Liver (tissue), 9 donors: ENCODE data around the gene ANKRD27. TPM values are rescaled to one million over a fixed set of nuclear protein-coding genes. Genes with fewer than 3 reads are reported as not detected.

Experiments used
- DNase-seq: peaks from one replicate; pipeline ENCODE4 v3.0.0-alpha.2; 2017; ENCODE audit warnings: low spot score
- H3K27ac ChIP-seq, 2 donors: one replicate each; pipeline ENCODE4 v1.7.0; 2013; ENCODE audit warnings: inconsistent platforms in 2 of 2, low read length in 2 of 2, control low read depth in 1 of 2, low read depth in 1 of 2, mild to moderate bottlenecking in 1 of 2
- H3K27me3 ChIP-seq, 4 donors: one replicate each; pipeline versions ENCODE4 v1.6.1 to v1.7.0; 2013; ENCODE audit warnings: low read length in 3 of 4, inconsistent platforms in 1 of 4, mild to moderate bottlenecking in 1 of 4, moderate library complexity in 1 of 4; ENCODE audit not compliant: control insufficient read depth in 4 of 4, insufficient read depth in 4 of 4
- H3K36me3 ChIP-seq, 4 donors: one replicate each; pipeline versions ENCODE4 v1.6.1 to v1.7.0; 2013; ENCODE audit warnings: low read length in 3 of 4, mild to moderate bottlenecking in 3 of 4, low read depth in 1 of 4, moderate library complexity in 1 of 4; ENCODE audit not compliant: control insufficient read depth in 4 of 4, insufficient read depth in 3 of 4
- H3K4me1 ChIP-seq, 4 donors: one replicate each; pipeline versions ENCODE4 v1.6.1 to v1.7.0; 2013; ENCODE audit warnings: low read length in 3 of 4, mild to moderate bottlenecking in 3 of 4, moderate library complexity in 1 of 4; ENCODE audit not compliant: control insufficient read depth in 4 of 4, insufficient read depth in 4 of 4
- H3K4me3 ChIP-seq, 3 donors: one replicate each; pipeline versions ENCODE4 v1.6.1 to v1.7.0; 2013; ENCODE audit warnings: low read length in 3 of 3, control low read depth in 1 of 3, low read depth in 1 of 3, mild to moderate bottlenecking in 1 of 3
- H3K9ac ChIP-seq, 2 donors: one replicate each; pipeline ENCODE4 v1.7.0; 2013; ENCODE audit warnings: low read length in 2 of 2, mild to moderate bottlenecking in 2 of 2, moderate library complexity in 2 of 2, control low read depth in 1 of 2, low read depth in 1 of 2
- H3K9me3 ChIP-seq, 4 donors: one replicate each; pipeline versions ENCODE4 v1.6.1 to v1.7.0; 2013; ENCODE audit warnings: low read length in 3 of 4; ENCODE audit not compliant: control insufficient read depth in 4 of 4
- CTCF ChIP-seq: fragments of 150-350 bp; IDR thresholded peaks from 2 replicates; pipeline ENCODE4 v1.5.1; 2017; ENCODE audit warnings: improper control_type of control experiment, low read depth, low read length; ENCODE audit not compliant: missing input control
- EGR1 ChIP-seq, 2 donors: IDR thresholded peaks; 2 replicates each; pipeline ENCODE4 v1.6.1; 2016 to 2018; ENCODE audit warnings: antibody characterized with exemption in 2 of 2, low read depth in 2 of 2
- FOXA1 ChIP-seq: IDR thresholded peaks from 2 replicates; pipeline ENCODE4 v1.6.1; 2016; ENCODE audit warnings: antibody characterized with exemption
- FOXA2 ChIP-seq: IDR thresholded peaks from 2 replicates; pipeline ENCODE4 v1.6.1; 2016; ENCODE audit warnings: antibody characterized with exemption
- GABPA ChIP-seq, 2 donors: IDR thresholded peaks in 1 of 2; conservative IDR thresholded peaks in 1 of 2; 2 replicates each; pipeline ENCODE4 v1.6.1; 2016; ENCODE audit warnings: antibody characterized with exemption in 2 of 2, mild to moderate bottlenecking in 1 of 2, moderate library complexity in 1 of 2
- HNF4A ChIP-seq, 2 donors: conservative IDR thresholded peaks; 2 replicates each; pipeline ENCODE4 v1.6.1; 2016; ENCODE audit warnings: antibody characterized with exemption in 2 of 2, mild to moderate bottlenecking in 2 of 2
- HNF4G ChIP-seq: IDR thresholded peaks from 2 replicates; pipeline ENCODE4 v1.6.1; 2016; ENCODE audit warnings: antibody characterized with exemption
- JUND ChIP-seq, 2 donors: IDR thresholded peaks; 2 replicates each; pipeline ENCODE4 v1.6.1; 2016; ENCODE audit warnings: antibody characterized with exemption in 2 of 2
- MAX ChIP-seq: IDR thresholded peaks from 2 replicates; pipeline ENCODE4 v1.6.1; 2016; ENCODE audit warnings: antibody characterized with exemption
- NR2F2 ChIP-seq: IDR thresholded peaks from 2 replicates; pipeline ENCODE4 v1.6.1; 2016; ENCODE audit warnings: antibody characterized with exemption
- RAD21 ChIP-seq, 2 donors: IDR thresholded peaks; 2 replicates each; pipeline ENCODE4 v1.6.1; 2016; ENCODE audit warnings: antibody characterized with exemption in 2 of 2, mild to moderate bottlenecking in 2 of 2
- RXRA ChIP-seq, 2 donors: IDR thresholded peaks; 2 replicates each; pipeline ENCODE4 v1.6.1; 2017 to 2018; ENCODE audit warnings: antibody characterized with exemption in 2 of 2, mild to moderate bottlenecking in 1 of 2
- SP1 ChIP-seq: IDR thresholded peaks from 2 replicates; pipeline ENCODE4 v1.6.1; 2018; ENCODE audit warnings: antibody characterized with exemption, mild to moderate bottlenecking
- WGBS: extraction: QIAGEN DNeasy Blood & Tissue Kit; methylation state at CpG from one replicate; pipeline ENCODE4 v1.1.7; 2013; 5-methylcytosine and 5-hydroxymethylcytosine counted together
- polyA plus RNA-seq, 2 donors: library from polyadenylated mRNA; stranded (reverse) in 1 of 2; unstranded in 1 of 2; fragments of 200-250 nt in 1 of 2; fragments of >200 nt in 1 of 2; fragmentation: Nextera tagmentation in 1 of 2; extraction: Ambion mirVana in 1 of 2; gene quantifications; one replicate each; pipeline versions ENCODE4 v1.2.1 to v1.2.3, GENCODE V29; 2013 to 2015
- total RNA-seq, 2 donors: library from RNA; depleted of rRNA; stranded (reverse); fragments of >200 nt; gene quantifications; one replicate each; pipeline ENCODE4 v1.2.3, GENCODE V29; 2014
- TF ChIP-seq, protein P1 (sequence below): IDR thresholded peaks from 2 replicates; pipeline ENCODE4 v1.6.1; 2016; ENCODE audit warnings: antibody characterized with exemption, mild to moderate bottlenecking
- donor health status: healthy.
- donor health status: healthy.
- donor health status: healthy.
- donor health status: healthy.
- donor health status: healthy.

Gene ANKRD27
- total and polyA plus RNA-seq, 4 donors = 3.4 to 14.2 (median 7.8) TPM

- Histone ChIP-seq H3K27me3 (no peaks in the 10 kb centered on the region), H3K9me3 (no peaks in the 10 kb centered on the region), H3K9ac (no peak overlapping the region), H3K36me3 (no peaks in the 10 kb centered on the region), H3K27ac (no peak overlapping the region), H3K4me1 (no peaks in the 10 kb centered on the region), H3K4me3 (no peak overlapping the region)
- TF ChIP-seq RAD21 (IDR thresholded peaks at IDR 0.05) (no peak), GABPA (IDR thresholded peaks at IDR 0.05 in 1 of 2, conservative IDR thresholded peaks at IDR 0.05 in 1 of 2) (no peak), FOXA2 (no peak), HNF4G (no peak), RXRA (IDR thresholded peaks at IDR 0.05) (no peak), FOXA1 (no peak), HNF4A (conservative IDR thresholded peaks at IDR 0.05) (no peak)
- TF ChIP-seq, protein P1, sequence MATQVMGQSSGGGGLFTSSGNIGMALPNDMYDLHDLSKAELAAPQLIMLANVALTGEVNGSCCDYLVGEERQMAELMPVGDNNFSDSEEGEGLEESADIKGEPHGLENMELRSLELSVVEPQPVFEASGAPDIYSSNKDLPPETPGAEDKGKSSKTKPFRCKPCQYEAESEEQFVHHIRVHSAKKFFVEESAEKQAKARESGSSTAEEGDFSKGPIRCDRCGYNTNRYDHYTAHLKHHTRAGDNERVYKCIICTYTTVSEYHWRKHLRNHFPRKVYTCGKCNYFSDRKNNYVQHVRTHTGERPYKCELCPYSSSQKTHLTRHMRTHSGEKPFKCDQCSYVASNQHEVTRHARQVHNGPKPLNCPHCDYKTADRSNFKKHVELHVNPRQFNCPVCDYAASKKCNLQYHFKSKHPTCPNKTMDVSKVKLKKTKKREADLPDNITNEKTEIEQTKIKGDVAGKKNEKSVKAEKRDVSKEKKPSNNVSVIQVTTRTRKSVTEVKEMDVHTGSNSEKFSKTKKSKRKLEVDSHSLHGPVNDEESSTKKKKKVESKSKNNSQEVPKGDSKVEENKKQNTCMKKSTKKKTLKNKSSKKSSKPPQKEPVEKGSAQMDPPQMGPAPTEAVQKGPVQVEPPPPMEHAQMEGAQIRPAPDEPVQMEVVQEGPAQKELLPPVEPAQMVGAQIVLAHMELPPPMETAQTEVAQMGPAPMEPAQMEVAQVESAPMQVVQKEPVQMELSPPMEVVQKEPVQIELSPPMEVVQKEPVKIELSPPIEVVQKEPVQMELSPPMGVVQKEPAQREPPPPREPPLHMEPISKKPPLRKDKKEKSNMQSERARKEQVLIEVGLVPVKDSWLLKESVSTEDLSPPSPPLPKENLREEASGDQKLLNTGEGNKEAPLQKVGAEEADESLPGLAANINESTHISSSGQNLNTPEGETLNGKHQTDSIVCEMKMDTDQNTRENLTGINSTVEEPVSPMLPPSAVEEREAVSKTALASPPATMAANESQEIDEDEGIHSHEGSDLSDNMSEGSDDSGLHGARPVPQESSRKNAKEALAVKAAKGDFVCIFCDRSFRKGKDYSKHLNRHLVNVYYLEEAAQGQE = no peak
- DNase-seq = no peak
- 92% methylated on average over 9 of the region's 9 CpGs for WGBS
These were observed 111.2 kb downstream of the ANKRD27 start for GRCh38 chr19:32563761-32564160.

- Histone ChIP-seq H3K4me3 (no peak overlapping the region), H3K27ac (no peak overlapping the region), H3K27me3 (no peaks in the 10 kb centered on the region), H3K9ac (no peak overlapping the region), H3K9me3 (no peaks in the 10 kb centered on the region), H3K4me1 (no peaks in the 10 kb centered on the region), H3K36me3 (no peaks in the 10 kb centered on the region)
- WGBS = 64% methylated on average over 10 of the region's 10 CpGs
- DNase-seq = no peak
- TF ChIP-seq CTCF (no peak), GABPA (IDR thresholded peaks at IDR 0.05 in 1 of 2, conservative IDR thresholded peaks at IDR 0.05 in 1 of 2) (no peak), MAX (no peak), NR2F2 (no peak)
These were observed 116.3 kb downstream of the ANKRD27 start for GRCh38 chr19:32558607-32559228.

GRCh38 chr19:32555786-32556185 is 119.2 kb downstream of the ANKRD27 start:
- Histone ChIP-seq H3K9me3 (no peaks in the 10 kb centered on the region), H3K27ac (no peak overlapping the region), H3K4me3 (no peak overlapping the region), H3K27me3 (no peaks in the 10 kb centered on the region), H3K9ac (no peak overlapping the region), H3K4me1 (no peaks in the 10 kb centered on the region), H3K36me3 (no peaks in the 10 kb centered on the region)
- DNase-seq = no peak
- 65% methylated on average over 1 of the region's 1 CpG for WGBS
- TF ChIP-seq EGR1 (IDR thresholded peaks at IDR 0.05; ENCODE audit: low read depth in 2 of 2) (no peak), HNF4G (no peak), MAX (no peak), JUND (IDR thresholded peaks at IDR 0.05) (no peak), SP1 (no peak), NR2F2 (no peak)
